IMR-90 (cell line): ENCODE results near the gene LAMA2. TPM values are rescaled to one million over a fixed set of nuclear protein-coding genes. Genes with fewer than 3 reads are reported as not detected.
A peak's percentile ranks its signal among the peaks of the same experiment; 100 is the strongest.

Experiments used
- ATAC-seq: fragments of 200-7000 bp; cut with Tn5 transposase; 2 replicates; pipeline ENCODE4 v1.9.1; 2020; ENCODE audit warnings: low read depth, mild to moderate bottlenecking, moderate library complexity
- BruUV-seq: library from RNA; stranded (reverse); fragments of 400-500 nt; replicated peaks from 2 replicates; lab custom pipeline; 2021; lab: Mats Ljungman, UMichigan
- CTCF ChIA-PET: fragments of 300-600 bp; formaldehyde crosslinking; extraction: SDS; loops from one replicate; lab custom pipeline; 2021; ENCODE audit warnings: antibody characterized with exemption; lab: Yijun Ruan, JAX
- POLR2A ChIA-PET: fragments of 300-600 bp; sonication (Branson Sonifier 250); formaldehyde crosslinking; loops from one replicate; lab custom pipeline; 2022; ENCODE audit warnings: antibody characterized with exemption; ENCODE audit not compliant: unreplicated experiment; lab: Charles Lee
- DNase-seq: peaks from one replicate; pipeline ENCODE4 v3.0.0; 2013
- H2AFZ ChIP-seq: replicated peaks from 2 replicates; pipeline ENCODE3; 2013; ENCODE audit warnings: low read length, mild to moderate bottlenecking; ENCODE audit not compliant: poor library complexity
- H2AK5ac ChIP-seq: 2 replicates; pipeline ENCODE4 v1.6.1; 2013; ENCODE audit warnings: low read depth, low read length, inconsistent platforms
- H2AK9ac ChIP-seq: replicated peaks from 2 replicates; pipeline ENCODE3; 2013; ENCODE audit warnings: mild to moderate bottlenecking, low read depth, low read length, moderate library complexity; ENCODE audit not compliant: poor library complexity
- H2BK120ac ChIP-seq: 2 replicates; pipeline ENCODE4 v1.6.1; 2013; ENCODE audit warnings: low read depth, low read length, inconsistent platforms
- H2BK15ac ChIP-seq: 3 replicates; pipeline ENCODE4 v1.6.1; 2013; ENCODE audit warnings: low read depth, low read length, inconsistent platforms
- H2BK20ac ChIP-seq: 2 replicates; pipeline ENCODE4 v1.6.1; 2013; ENCODE audit warnings: low read depth, mild to moderate bottlenecking, inconsistent platforms, low read length, moderate library complexity
- H2BK5ac ChIP-seq: 2 replicates; pipeline ENCODE4 v1.6.1; 2013; ENCODE audit warnings: mild to moderate bottlenecking, low read depth, low read length, inconsistent platforms; ENCODE audit not compliant: poor library complexity, severe bottlenecking
- H3K14ac ChIP-seq: replicated peaks from 2 replicates; pipeline ENCODE4 v1.6.1; 2013; ENCODE audit warnings: low read depth, low read length, inconsistent platforms
- H3K18ac ChIP-seq: 2 replicates; pipeline ENCODE4 v1.6.1; 2013; ENCODE audit warnings: low read depth, low read length, control low read depth
- H3K23ac ChIP-seq: 2 replicates; pipeline ENCODE4 v1.6.1; 2013; ENCODE audit warnings: low read depth, low read length, inconsistent platforms
- H3K27ac ChIP-seq: 2 replicates; pipeline ENCODE4 v1.5.1; 2013; ENCODE audit warnings: mild to moderate bottlenecking, control low read depth, low read length; ENCODE audit not compliant: insufficient read depth
- H3K27me3 ChIP-seq: 2 replicates; pipeline ENCODE4 v1.6.1; 2013; ENCODE audit warnings: low read length; ENCODE audit not compliant: control insufficient read depth, insufficient read depth
- H3K36me3 ChIP-seq: 2 replicates; pipeline ENCODE4 v1.6.1; 2013; ENCODE audit warnings: low read length, mixed read lengths; ENCODE audit not compliant: control insufficient read depth, insufficient read depth
- H3K4ac ChIP-seq: 2 replicates; pipeline ENCODE4 v1.6.1; 2013; ENCODE audit warnings: low read depth, low read length, inconsistent platforms
- H3K4me1 ChIP-seq: 2 replicates; pipeline ENCODE4 v1.6.1; 2013; ENCODE audit warnings: low read length, mixed read lengths; ENCODE audit not compliant: control insufficient read depth, insufficient read depth
- H3K4me2 ChIP-seq: 2 replicates; pipeline ENCODE4 v1.6.1; 2013; ENCODE audit warnings: low read depth, mild to moderate bottlenecking, control low read depth, low read length, moderate library complexity
- H3K4me3 ChIP-seq: 2 replicates; pipeline ENCODE4 v1.5.1; 2013; ENCODE audit warnings: low read depth, mild to moderate bottlenecking, control low read depth, low read length, moderate library complexity; ENCODE audit not compliant: insufficient read depth
- H3K56ac ChIP-seq: 2 replicates; pipeline ENCODE4 v1.6.1; 2013; ENCODE audit warnings: low read length, inconsistent platforms; ENCODE audit not compliant: insufficient read depth; ENCODE audit errors: extremely low read depth
- H3K79me1 ChIP-seq, 2 experiments: 2 replicates each; pipeline ENCODE4 v1.6.1; 2013; ENCODE audit warnings: low read length in 2 of 2, inconsistent platforms in 1 of 2, low read depth in 1 of 2
- H3K9ac ChIP-seq: 2 replicates; pipeline ENCODE4 v1.6.1; 2013; ENCODE audit warnings: low read depth, low read length, control low read depth
- H3K9me1 ChIP-seq: 2 replicates; pipeline ENCODE4 v1.6.1; 2013; ENCODE audit warnings: low read length, inconsistent platforms; ENCODE audit not compliant: insufficient read depth
- H3K9me3 ChIP-seq: 2 replicates; pipeline ENCODE4 v1.6.1; 2013; ENCODE audit warnings: low read length; ENCODE audit not compliant: control insufficient read depth, insufficient read depth
- H4K20me1 ChIP-seq: 2 replicates; pipeline ENCODE4 v1.6.1; 2013; ENCODE audit warnings: low read length, inconsistent platforms; ENCODE audit not compliant: insufficient read depth
- H4K5ac ChIP-seq: 2 replicates; pipeline ENCODE4 v1.6.1; 2013; ENCODE audit warnings: mild to moderate bottlenecking, low read depth, low read length, control low read depth
- H4K8ac ChIP-seq, 2 experiments: 2 replicates each; pipeline ENCODE4 v1.6.1; 2013; ENCODE audit warnings: low read depth in 2 of 2, low read length in 2 of 2, control low read depth in 1 of 2, inconsistent platforms in 1 of 2
- H4K91ac ChIP-seq: 2 replicates; pipeline ENCODE4 v1.6.1; 2013; ENCODE audit warnings: low read depth, low read length, inconsistent platforms; ENCODE audit not compliant: insufficient read depth
- MAZ ChIP-seq: IDR thresholded peaks from 2 replicates; pipeline ENCODE4 v1.6.1; 2012; ENCODE audit warnings: low read depth, mild to moderate bottlenecking, low read length, improper control_type of control experiment, moderate library complexity, borderline replicate concordance
- USF2 ChIP-seq: fragments of 150-350 bp; IDR thresholded peaks from 2 replicates; pipeline ENCODE4 v1.6.1; 2017; ENCODE audit warnings: mild to moderate bottlenecking, antibody characterized with exemption, low read length, low read depth
- WGBS, 2 experiments: methylation state at CpG; one replicate each; pipeline versions ENCODE4 v1.1.5 to v1.1.7; 2013; ENCODE audit warnings: missing lambda C conversion rate in 2 of 2; ENCODE audit not compliant: insufficient read length in 1 of 2; ENCODE audit errors: extremely low coverage in 2 of 2; 5-methylcytosine and 5-hydroxymethylcytosine counted together
- dilution Hi-C: fragments of 300-500 bp; cut with HindIII; formaldehyde crosslinking; loops from one replicate; pipeline ENCODE4 v1.14.3; 2018; ENCODE audit warnings: low sequenced_read_pairs; ENCODE audit not compliant: unreplicated experiment
- in situ Hi-C: fragments of 300-500 bp; cut with MboI; formaldehyde crosslinking; loops from 3 replicates; pipeline ENCODE4 v1.14.3; 2019; ENCODE audit warnings: low sequenced_read_pairs, inconsistent platforms, mixed read lengths
- intact Hi-C: fragments of 100-400 bp; cut with micrococcal nuclease; formaldehyde crosslinking; loops from 2 replicates; pipeline ENCODE4 v1.10.0; 2022
- polyA plus RNA-seq, 3 experiments: library from polyadenylated mRNA; depleted of rRNA; stranded (reverse); fragments of >200 nt; gene quantifications; 2 replicates each; pipeline ENCODE4 v1.2.3, GENCODE V29; 2012; ENCODE audit warnings: low replicate concordance in 1 of 3
- total RNA-seq: library from RNA; depleted of rRNA; stranded (reverse); fragments of >200 nt; gene quantifications from 2 replicates; pipeline ENCODE4 v1.2.3, GENCODE V29; 2012

The LAMA2 gene
- total and polyA plus RNA-seq, 2 of the 4 experiments (the other 2 are of a cell fraction): 9.9 to 13.3 TPM

GRCh38 chr6:129321303-129321702 lies 438.4 kb downstream of the LAMA2 start:
- Histone ChIP-seq H4K8ac (no peak overlapping the region), H2BK120ac (0 out of 2 replicates have a peak overlapping the region, but pooled peaks have one; percentile 28), H2AK9ac (no peak overlapping the region), H3K56ac (no peak overlapping the region; the same call in 1 of the 2 replicates), H3K23ac (no peak overlapping the region), H3K79me1 (no peaks in the 10 kb centered on the region), H3K4me2 (no peak overlapping the region), H3K9ac (no peak overlapping the region), H2BK15ac (no peak overlapping the region), H2BK20ac (no peak overlapping the region), H3K4me1 (peaks cover 4% of the 10 kb centered on the region), H2AK5ac (no peak overlapping the region), H4K5ac (no peak overlapping the region), H2BK5ac (no peak overlapping the region), H3K14ac (no peak overlapping the region; the same call in 1 of the 2 replicates), H2AFZ (no peak overlapping the region), H3K27ac (no peak overlapping the region), H3K9me1 (peaks cover 4% of the 10 kb centered on the region; the same call in 1 of the 2 replicates), H3K27me3 (no peaks in the 10 kb centered on the region), H3K9me3 (no peaks in the 10 kb centered on the region), H3K18ac (no peak overlapping the region; the same call in 1 of the 2 replicates), H3K36me3 (no peaks in the 10 kb centered on the region), H4K91ac (peak overlapping the region; percentile 20; the same call in 1 of the 2 replicates), H3K4me3 (no peak overlapping the region), H3K4ac (no peak overlapping the region), H4K20me1 (no peaks in the 10 kb centered on the region)
- no peak for TF ChIP-seq USF2
- no peak for TF ChIP-seq MAZ
- intact Hi-C loops: no loop called here
- CTCF ChIA-PET: no interaction called here
- no CpG with 5 or more reads among the region's 2 CpGs for WGBS, 2 experiments
- in situ Hi-C loops: no loop called here
- BruUV-seq: no TSS peak
- peak; percentile 87 for ATAC-seq
- POLR2A ChIA-PET: no interaction called here
- DNase-seq: no peak
- dilution Hi-C loops: no loop called here
